K562 (cell line): ENCODE data around the gene LOXL3. TPM values are rescaled to one million over a fixed set of nuclear protein-coding genes. Genes with fewer than 3 reads are reported as not detected.

Source experiments
- ATAC-seq: fragments of 200-7000 bp; cut with Tn5 transposase; 3 replicates; pipeline ENCODE4 v1.9.1; 2020; ENCODE audit warnings: moderate library complexity
- BruUV-seq: library from RNA; stranded (reverse); fragments of 400-500 nt; replicated peaks from 2 replicates; lab custom pipeline; 2021; lab: Mats Ljungman, UMichigan
- CTCF ChIA-PET: fragments of 300-600 bp; formaldehyde crosslinking; extraction: SDS; loops from one replicate; lab custom pipeline; 2021; ENCODE audit warnings: low intra/inter-chr PET ratio; lab: Yijun Ruan, JAX
- POLR2A ChIA-PET: fragments of 300-600, 350-650 bp; sonication (Branson Sonifier 250); formaldehyde crosslinking; extraction: SDS; loops from one replicate; lab custom pipeline; 2021; ENCODE audit warnings: antibody characterized with exemption, inconsistent platforms; lab: Yijun Ruan, JAX
- DNase-seq, 4 experiments: peaks; one replicate each; pipeline versions ENCODE4 v3.0.0 to v3.0.0-alpha.2; 2011 to 2018; ENCODE audit warnings: low spot score in 3 of 4, mixed read lengths in 3 of 4; ENCODE audit errors: extremely low read depth in 1 of 4
- FAIRE-seq: peaks from 2 replicates; lab custom pipeline; 2011; peaks lifted over from hg19 to GRCh38; lab: Jason Lieb, UNC
- H2AFZ ChIP-seq: 2 replicates; pipeline ENCODE4 v1.6.0; 2011; ENCODE audit warnings: low read depth, low read length, control low read depth, inconsistent platforms
- H3K27ac ChIP-seq: fragments of 200-600 bp; 3 replicates; pipeline ENCODE4 v1.8.0; 2011; ENCODE audit warnings: low read depth, mild to moderate bottlenecking, control low read depth, inconsistent platforms, low read length, moderate library complexity, mixed read lengths; ENCODE audit errors: extremely low read depth
- H3K27me3 ChIP-seq, 2 experiments: fragments of 300-600 bp in 1 of 2; 2 replicates in 1 of 2; 3 replicates in 1 of 2; pipeline versions ENCODE4 v1.6.0 to v1.8.0; 2011; ENCODE audit warnings: inconsistent platforms in 2 of 2, low read length in 2 of 2, mild to moderate bottlenecking in 1 of 2, mixed read lengths in 1 of 2, moderate library complexity in 1 of 2; ENCODE audit not compliant: control insufficient read depth in 2 of 2, insufficient read depth in 2 of 2
- H3K36me3 ChIP-seq: fragments of 300-600 bp; 3 replicates; pipeline ENCODE4 v1.8.0; 2011; ENCODE audit warnings: mild to moderate bottlenecking, low read length, inconsistent platforms; ENCODE audit not compliant: control insufficient read depth, insufficient read depth
- H3K4me1 ChIP-seq, 2 experiments: fragments of 200-600 bp in 1 of 2; replicated peaks in 1 of 2; 2 replicates in 1 of 2; 3 replicates in 1 of 2; pipeline versions ENCODE4 v1.5.1 to v1.8.0; 2011; ENCODE audit warnings: inconsistent platforms in 2 of 2, low read length in 2 of 2, mild to moderate bottlenecking in 1 of 2, mixed read lengths in 1 of 2, moderate library complexity in 1 of 2; ENCODE audit not compliant: control insufficient read depth in 2 of 2, insufficient read depth in 2 of 2
- H3K4me2 ChIP-seq: 2 replicates; pipeline ENCODE4 v1.6.1; 2011; ENCODE audit warnings: low read length, control low read depth, inconsistent platforms, mixed read lengths; ENCODE audit not compliant: insufficient read depth
- H3K4me3 ChIP-seq: fragments of 200-600 bp; sonication (generic), shearing (Covaris generic); 2 replicates; pipeline ENCODE4 v1.5.1; 2016; ENCODE audit warnings: control low read depth, inconsistent platforms
- H3K79me2 ChIP-seq: fragments of 200-600 bp; 3 replicates; pipeline ENCODE4 v1.8.0; 2011; ENCODE audit warnings: low read length, inconsistent platforms; ENCODE audit not compliant: control insufficient read depth, insufficient read depth
- H3K9ac ChIP-seq, 2 experiments: 2 replicates each; pipeline versions ENCODE4 v1.6.0 to v1.6.1; 2011; ENCODE audit warnings: low read depth in 2 of 2, low read length in 2 of 2, control low read depth in 1 of 2, inconsistent platforms in 1 of 2, mild to moderate bottlenecking in 1 of 2, mixed read lengths in 1 of 2; ENCODE audit not compliant: insufficient read depth in 1 of 2
- H3K9me1 ChIP-seq: one replicate; pipeline ENCODE4 v1.6.0; 2011; ENCODE audit warnings: inconsistent platforms, mild to moderate bottlenecking, low read length, moderate library complexity; ENCODE audit not compliant: control insufficient read depth, insufficient read depth
- H3K9me3 ChIP-seq: replicated peaks from 2 replicates; pipeline ENCODE4 v1.5.1; 2011; ENCODE audit warnings: low read depth, low read length, inconsistent platforms; ENCODE audit not compliant: control insufficient read depth, insufficient read depth
- H4K20me1 ChIP-seq: replicated peaks from 2 replicates; pipeline ENCODE4 v1.6.1; 2011; ENCODE audit warnings: low read length, inconsistent platforms, mixed read lengths; ENCODE audit not compliant: control insufficient read depth, insufficient read depth
- ARNT ChIP-seq, 2 experiments: fragments of 450-650 bp; IDR thresholded peaks; 2 replicates each; pipeline ENCODE4 v1.6.1; 2016; ENCODE audit warnings: mild to moderate bottlenecking in 1 of 2
- BRF1 ChIP-seq: IDR thresholded peaks from 3 replicates; pipeline ENCODE4 v1.6.1; 2011; ENCODE audit warnings: borderline replicate concordance, mild to moderate bottlenecking; ENCODE audit not compliant: insufficient read length; ENCODE audit errors: extremely low read depth
- CBFB ChIP-seq: sonication (generic); formaldehyde crosslinking; IDR thresholded peaks from 2 replicates; pipeline ENCODE4 v1.4.0; 2020; ENCODE audit warnings: mild to moderate bottlenecking, missing genetic modification reagents
- GABPA ChIP-seq: fragments of 200-800 bp; sonication (Bioruptor generic); conservative IDR thresholded peaks from 2 replicates; pipeline ENCODE4 v1.6.1; 2016; ENCODE audit warnings: low read depth, missing genetic modification characterization, missing compliant biosample characterization
- HMGN3 ChIP-seq: IDR thresholded peaks from 2 replicates; pipeline ENCODE4 v1.6.1; 2011; ENCODE audit warnings: borderline replicate concordance, low read depth, mild to moderate bottlenecking, mixed read lengths, low read length; ENCODE audit not compliant: insufficient read length; ENCODE audit errors: extremely low read depth
- JUND ChIP-seq, 2 experiments: IDR thresholded peaks; 2 replicates in 1 of 2; 3 replicates in 1 of 2; pipeline ENCODE4 v1.6.1; 2011; ENCODE audit warnings: borderline replicate concordance in 2 of 2, low read depth in 2 of 2, low read length in 2 of 2, improper control_type of control experiment in 1 of 2, missing biosample characterization in 1 of 2, missing genetic modification characterization in 1 of 2, missing genetic modification reagents in 1 of 2
- POLR2AphosphoS5 ChIP-seq: IDR thresholded peaks from 2 replicates; pipeline ENCODE4 v1.6.1; 2011; ENCODE audit warnings: mild to moderate bottlenecking, low read depth, low read length, moderate library complexity; ENCODE audit not compliant: control insufficient read depth, insufficient read depth
- TFAM ChIP-seq: fragments of 250-450 bp; sonication (Bioruptor Pico); conservative IDR thresholded peaks from 2 replicates; pipeline ENCODE4 v1.5.0; 2021; ENCODE audit warnings: mild to moderate bottlenecking, moderate library complexity
- THRAP3 ChIP-seq: fragments of 450-650 bp; IDR thresholded peaks from 2 replicates; pipeline ENCODE4 v1.6.1; 2016; ENCODE audit warnings: mild to moderate bottlenecking, inconsistent platforms, borderline replicate concordance
- YY1 ChIP-seq, 3 experiments: IDR thresholded peaks; 2 replicates each; pipeline ENCODE4 v1.6.1; 2011; ENCODE audit warnings: low read length in 2 of 3, mild to moderate bottlenecking in 2 of 3, moderate library complexity in 2 of 3, borderline replicate concordance in 1 of 3, control low read depth in 1 of 3, low read depth in 1 of 3; ENCODE audit not compliant: insufficient read depth in 3 of 3, insufficient replicate concordance in 2 of 3, control insufficient read depth in 1 of 3, insufficient read length in 1 of 3; ENCODE audit errors: extremely low read depth in 1 of 3
- WGBS: fragments of 100-300 bp; shearing (Covaris generic); methylation state at CpG from one replicate; pipeline ENCODE4 v1.1.6; 2016; ENCODE audit warnings: low coverage, mixed read lengths; ENCODE audit not compliant: insufficient coverage; ENCODE audit errors: missing lambda C conversion rate; 5-methylcytosine and 5-hydroxymethylcytosine counted together
- in situ Hi-C: fragments of 300-500 bp; cut with MboI; formaldehyde crosslinking; loops from 4 replicates; pipeline ENCODE4 v1.15.0; 2018; ENCODE audit warnings: inconsistent platforms, mixed read lengths
- intact Hi-C: fragments of 100-400 bp; cut with micrococcal nuclease; formaldehyde crosslinking; loops from 2 replicates; pipeline ENCODE4 v1.14.2; 2022
- polyA plus RNA-seq, 8 experiments: library from polyadenylated mRNA; depleted of rRNA in 4 of 8; stranded (reverse) in 5 of 8; unstranded in 3 of 8; fragments of >200 nt; fragmentation: Nextera tagmentation in 2 of 8; fragmentation: Illumina TruSeq in 1 of 8; extraction: Ambion mirVana in 2 of 8; extraction: Trizol in 1 of 8; gene quantifications; 2 replicates each; pipeline versions ENCODE4 v1.2.1 to v1.2.3, GENCODE V29; 2011 to 2014; ENCODE audit warnings: inconsistent platforms in 1 of 8, missing spikeins in 1 of 8
- total RNA-seq, 7 experiments: library from RNA; depleted of rRNA in 6 of 7; stranded (reverse); fragments of >200 nt in 6 of 7; fragmentation: Illumina TruSeq in 2 of 7; extraction: Trizol in 2 of 7; gene quantifications; 2 replicates each; pipeline versions ENCODE4 v1.2.1 to v1.2.3, GENCODE V29; 2011 to 2021; ENCODE audit warnings: low replicate concordance in 1 of 7
- TF ChIP-seq, protein P1 (sequence below): sonication (generic); formaldehyde crosslinking; IDR thresholded peaks from 2 replicates; pipeline ENCODE4 v1.8.1; 2023; ENCODE audit warnings: mild to moderate bottlenecking, missing genetic modification reagents, moderate library complexity
- TF ChIP-seq, protein P2 (sequence below): fragments of 450-650 bp; IDR thresholded peaks from 2 replicates; pipeline ENCODE4 v1.6.1; 2016
- TF ChIP-seq, protein P3 (sequence below): fragments of 250-450 bp; sonication (Bioruptor Pico); IDR thresholded peaks from 2 replicates; pipeline ENCODE4 v1.8.0; 2021; ENCODE audit warnings: moderate library complexity, mild to moderate bottlenecking, inconsistent platforms

Gene LOXL3
- total and polyA plus RNA-seq, 9 of the 15 experiments (the other 6 are each of a cell fraction or from before 2014, with no cell fraction given), result 0.22 to 0.99 (median 0.31) TPM

DNA sequence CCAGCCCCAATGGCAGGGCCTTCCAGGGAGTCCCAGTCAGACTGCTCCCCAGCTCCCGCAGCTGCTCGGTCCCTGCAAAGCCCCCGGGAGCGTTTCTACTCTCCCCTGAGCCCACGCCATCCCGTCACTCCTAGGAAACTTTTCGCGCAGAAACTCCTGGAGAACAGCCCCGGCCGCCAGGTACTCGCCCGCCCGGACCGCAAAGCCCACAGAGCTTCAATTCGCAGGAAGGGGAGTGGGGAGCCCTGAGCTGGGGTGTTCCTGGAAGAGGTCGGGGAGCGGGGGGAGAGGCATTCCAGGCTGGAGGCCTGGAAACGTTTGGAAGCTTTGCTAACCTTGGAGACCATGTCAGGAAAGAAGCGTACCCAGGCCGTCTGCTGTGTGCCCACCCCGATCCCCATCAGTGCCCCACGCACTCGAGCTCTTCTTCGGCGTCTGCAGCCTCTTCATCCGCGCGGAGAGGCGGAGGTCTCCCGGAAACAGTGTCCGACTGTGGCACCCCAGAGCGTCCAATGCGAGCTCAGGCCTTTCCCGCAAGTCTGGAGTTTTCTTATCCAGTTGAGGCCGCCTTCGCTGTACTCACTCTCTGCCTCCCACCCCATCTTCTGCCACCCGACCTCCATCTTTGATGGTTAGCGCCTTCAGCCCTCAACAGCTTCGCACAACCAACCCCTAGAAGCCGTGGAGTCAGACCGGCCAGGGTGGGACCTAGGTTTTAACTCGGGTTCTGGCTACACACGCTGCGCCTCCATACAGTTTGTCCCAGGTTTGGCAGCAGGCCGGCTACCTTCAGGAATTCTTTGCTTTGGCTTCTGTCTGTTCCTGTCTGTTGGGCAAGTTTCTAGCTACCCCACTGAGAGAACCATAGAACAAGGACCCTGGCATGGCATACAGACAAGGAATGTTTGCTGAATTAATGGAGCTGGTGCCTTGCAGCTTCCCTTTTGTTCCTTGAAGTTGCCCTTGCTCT is 50.0 kb downstream of the LOXL3 start:
- no TSS peak for BruUV-seq
- FAIRE-seq (no peak), ATAC-seq (peak; percentile 3), DNase-seq (peak in 3 of 4 experiments; percentile 31 to 62 (median 36))
- in situ Hi-C loops, result no loop called here
- POLR2A ChIA-PET, result interaction anchor here (0.5 to 1.6 kb wide), 21 partner anchors 8 to 439 kb away, joined by 3 to 6 read pairs (median 3); partner anchors contain the start of genes AUP1, CCDC142, HTRA2 and TTC31
- no peaks in the 10 kb centered on the region for H3K9me3 ChIP-seq
- peaks cover 36 to 69% of the 10 kb centered on the region in 2 experiments; a peak in 4 of 5 replicates for H3K4me1 ChIP-seq
- H3K4me3 ChIP-seq, result peak overlapping the region; percentile 40
- peaks cover 46% of the 10 kb centered on the region for H3K79me2 ChIP-seq
- WGBS, result 1% methylated on average over 45 of the region's 45 CpGs
- peaks cover 13% of the 10 kb centered on the region; the same call in 2 of the 3 replicates for H3K36me3 ChIP-seq
- H3K4me2 ChIP-seq, result peak overlapping the region; percentile 95
- H3K9me1 ChIP-seq, result no peaks in the 10 kb centered on the region
- H3K27ac ChIP-seq, result peak overlapping the region; percentile 79
- no peaks in the 10 kb centered on the region for H3K27me3 ChIP-seq
- peak overlapping the region; percentile 97 for H2AFZ ChIP-seq
- CTCF ChIA-PET, result no interaction called here
- intact Hi-C loops, result loop anchor here (1.0 to 5.0 kb wide), 2 partner anchors 20 to 69 kb away; partner anchors contain the start of gene TTC31
- H3K9ac ChIP-seq, result peak overlapping the region; percentile 87 to 94
- H4K20me1 ChIP-seq, result no peaks in the 10 kb centered on the region
- TF ChIP-seq, protein P1, sequence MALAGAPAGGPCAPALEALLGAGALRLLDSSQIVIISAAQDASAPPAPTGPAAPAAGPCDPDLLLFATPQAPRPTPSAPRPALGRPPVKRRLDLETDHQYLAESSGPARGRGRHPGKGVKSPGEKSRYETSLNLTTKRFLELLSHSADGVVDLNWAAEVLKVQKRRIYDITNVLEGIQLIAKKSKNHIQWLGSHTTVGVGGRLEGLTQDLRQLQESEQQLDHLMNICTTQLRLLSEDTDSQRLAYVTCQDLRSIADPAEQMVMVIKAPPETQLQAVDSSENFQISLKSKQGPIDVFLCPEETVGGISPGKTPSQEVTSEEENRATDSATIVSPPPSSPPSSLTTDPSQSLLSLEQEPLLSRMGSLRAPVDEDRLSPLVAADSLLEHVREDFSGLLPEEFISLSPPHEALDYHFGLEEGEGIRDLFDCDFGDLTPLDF (CRISPR knock-in tag), result 0 out of 2 replicates have a peak, but pooled peaks have one; percentile 38
- TF ChIP-seq HMGN3, result peak; percentile 27
- no peak for TF ChIP-seq THRAP3
- no peak for TF ChIP-seq BRF1
- TF ChIP-seq JUND (IDR thresholded peaks at IDR 0.05; ENCODE audit: borderline replicate concordance, low read depth, low read length), result peak; percentile 8; the same call in 1 of the 2 replicates
- TF ChIP-seq JUND (tag; IDR thresholded peaks at IDR 0.05; ENCODE audit: borderline replicate concordance, low read depth, low read length), result no peak
- TF ChIP-seq, protein P2, sequence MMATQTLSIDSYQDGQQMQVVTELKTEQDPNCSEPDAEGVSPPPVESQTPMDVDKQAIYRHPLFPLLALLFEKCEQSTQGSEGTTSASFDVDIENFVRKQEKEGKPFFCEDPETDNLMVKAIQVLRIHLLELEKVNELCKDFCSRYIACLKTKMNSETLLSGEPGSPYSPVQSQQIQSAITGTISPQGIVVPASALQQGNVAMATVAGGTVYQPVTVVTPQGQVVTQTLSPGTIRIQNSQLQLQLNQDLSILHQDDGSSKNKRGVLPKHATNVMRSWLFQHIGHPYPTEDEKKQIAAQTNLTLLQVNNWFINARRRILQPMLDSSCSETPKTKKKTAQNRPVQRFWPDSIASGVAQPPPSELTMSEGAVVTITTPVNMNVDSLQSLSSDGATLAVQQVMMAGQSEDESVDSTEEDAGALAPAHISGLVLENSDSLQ, result peak; percentile 3
- TF ChIP-seq TFAM (CRISPR knock-in tag), result no peak
- peak; percentile 35; the same call in 1 of the 2 replicates for TF ChIP-seq POLR2AphosphoS5
- TF ChIP-seq CBFB (CRISPR knock-in tag), result 0 out of 2 replicates have a peak, but pooled peaks have one; percentile 2
- peak; percentile 3; the same call in 1 of the 2 replicates for TF ChIP-seq GABPA (tag)
- TF ChIP-seq, protein P3, sequence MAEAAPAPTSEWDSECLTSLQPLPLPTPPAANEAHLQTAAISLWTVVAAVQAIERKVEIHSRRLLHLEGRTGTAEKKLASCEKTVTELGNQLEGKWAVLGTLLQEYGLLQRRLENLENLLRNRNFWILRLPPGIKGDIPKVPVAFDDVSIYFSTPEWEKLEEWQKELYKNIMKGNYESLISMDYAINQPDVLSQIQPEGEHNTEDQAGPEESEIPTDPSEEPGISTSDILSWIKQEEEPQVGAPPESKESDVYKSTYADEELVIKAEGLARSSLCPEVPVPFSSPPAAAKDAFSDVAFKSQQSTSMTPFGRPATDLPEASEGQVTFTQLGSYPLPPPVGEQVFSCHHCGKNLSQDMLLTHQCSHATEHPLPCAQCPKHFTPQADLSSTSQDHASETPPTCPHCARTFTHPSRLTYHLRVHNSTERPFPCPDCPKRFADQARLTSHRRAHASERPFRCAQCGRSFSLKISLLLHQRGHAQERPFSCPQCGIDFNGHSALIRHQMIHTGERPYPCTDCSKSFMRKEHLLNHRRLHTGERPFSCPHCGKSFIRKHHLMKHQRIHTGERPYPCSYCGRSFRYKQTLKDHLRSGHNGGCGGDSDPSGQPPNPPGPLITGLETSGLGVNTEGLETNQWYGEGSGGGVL (CRISPR knock-in tag), result no peak
- TF ChIP-seq ARNT (IDR thresholded peaks at IDR 0.05), result 0 out of 4 replicates have a peak, but pooled peaks of 1 of the 2 experiments have one; percentile 14
- TF ChIP-seq YY1 (IDR thresholded peaks at IDR 0.05; ENCODE audit: borderline replicate concordance in 1 of 3, control insufficient read depth in 1 of 3, extremely low read depth in 1 of 3, insufficient read depth in 3 of 3, insufficient read length in 1 of 3, insufficient replicate concordance in 2 of 3, low read depth in 1 of 3, low read length in 2 of 3), result peak in 2 of 3 experiments; percentile 24 to 78
